Non-pigmented ciliary epithelial cell (primary cell): ENCODE results near the gene FKBP6.
"Not testable (repeated sequence)": the region's sequence is repeated elsewhere in the genome, so short reads cannot be mapped to it uniquely, and the experiment has no call there.

Experiments used
- DNase-seq: peaks from one replicate; pipeline ENCODE4 v3.0.0-alpha.2; 2010; ENCODE audit warnings: low read depth

FKBP6 gene

GRCh38 chr7:73324081-73324845, 3.7 kb upstream of the FKBP6 start:
- not testable (repeated sequence) for DNase-seq

- DNase-seq, result not testable (repeated sequence)
Observed at GRCh38 chr7:73325424-73325823, 2.5 kb upstream of the FKBP6 start.

- not testable (repeated sequence) for DNase-seq
Observed at GRCh38 chr7:73327449-73327848, 512 bp upstream of the FKBP6 start.

- no peak for DNase-seq
Observed at GRCh38 chr7:73328696-73329095, 735 bp downstream of the FKBP6 start.

GRCh38 chr7:73329861-73330581, 2.1 kb downstream of the FKBP6 start:
- DNase-seq, result no peak

- no peak for DNase-seq
Observed at GRCh38 chr7:73330772-73331171, 2.8 kb downstream of the FKBP6 start.

GRCh38 chr7:73332447-73332846, 4.5 kb downstream of the FKBP6 start:
- DNase-seq, result no peak

GRCh38 chr7:73338321-73338720, 10.4 kb downstream of the FKBP6 start:
- DNase-seq, result no peak

- DNase-seq, result no peak
Observed at GRCh38 chr7:73340514-73340913, 12.6 kb downstream of the FKBP6 start.

GRCh38 chr7:73341877-73342276, 13.9 kb downstream of the FKBP6 start:
- DNase-seq, result peak; percentile 51

- no peak for DNase-seq
Observed at GRCh38 chr7:73342645-73343044, 14.7 kb downstream of the FKBP6 start.

- DNase-seq, result no peak
Observed at GRCh38 chr7:73343671-73344380, 15.9 kb downstream of the FKBP6 start.

- DNase-seq, result no peak
Observed at GRCh38 chr7:73345538-73345937, 17.6 kb downstream of the FKBP6 start.

GRCh38 chr7:73345951-73346350, 18.0 kb downstream of the FKBP6 start:
- DNase-seq, result no peak

- no peak for DNase-seq
Observed at GRCh38 chr7:73349763-73350162, 21.8 kb downstream of the FKBP6 start.

- no peak for DNase-seq
Observed at GRCh38 chr7:73350306-73351068, 22.5 kb downstream of the FKBP6 start.

- DNase-seq, result no peak
Observed at GRCh38 chr7:73351447-73352167, 23.6 kb downstream of the FKBP6 start.

GRCh38 chr7:73352784-73353183, 24.8 kb downstream of the FKBP6 start:
- DNase-seq, result no peak

GRCh38 chr7:73353243-73353642, 25.3 kb downstream of the FKBP6 start:
- no peak for DNase-seq

GRCh38 chr7:73354196-73354595, 26.2 kb downstream of the FKBP6 start:
- DNase-seq, result no peak

- DNase-seq, result no peak
Observed at GRCh38 chr7:73354821-73355220, 26.9 kb downstream of the FKBP6 start.
